GM21381 (cell line): ENCODE results near the gene GPM6B.
"Not testable (repeated sequence)": the region's sequence is repeated elsewhere in the genome, so short reads cannot be mapped to it uniquely, and the experiment has no call there.

Source experiments
- ATAC-seq: cut with Tn5 transposase; IDR thresholded peaks from one replicate; pipeline ENCODE4 v1.9.1; 2021; ENCODE audit warnings: mild to moderate bottlenecking, moderate library complexity; ENCODE audit not compliant: unreplicated experiment

Gene GPM6B

GRCh38 chrX:13733506-13733905 is 83.4 kb downstream of the GPM6B start:
- no peak for ATAC-seq

DNA sequence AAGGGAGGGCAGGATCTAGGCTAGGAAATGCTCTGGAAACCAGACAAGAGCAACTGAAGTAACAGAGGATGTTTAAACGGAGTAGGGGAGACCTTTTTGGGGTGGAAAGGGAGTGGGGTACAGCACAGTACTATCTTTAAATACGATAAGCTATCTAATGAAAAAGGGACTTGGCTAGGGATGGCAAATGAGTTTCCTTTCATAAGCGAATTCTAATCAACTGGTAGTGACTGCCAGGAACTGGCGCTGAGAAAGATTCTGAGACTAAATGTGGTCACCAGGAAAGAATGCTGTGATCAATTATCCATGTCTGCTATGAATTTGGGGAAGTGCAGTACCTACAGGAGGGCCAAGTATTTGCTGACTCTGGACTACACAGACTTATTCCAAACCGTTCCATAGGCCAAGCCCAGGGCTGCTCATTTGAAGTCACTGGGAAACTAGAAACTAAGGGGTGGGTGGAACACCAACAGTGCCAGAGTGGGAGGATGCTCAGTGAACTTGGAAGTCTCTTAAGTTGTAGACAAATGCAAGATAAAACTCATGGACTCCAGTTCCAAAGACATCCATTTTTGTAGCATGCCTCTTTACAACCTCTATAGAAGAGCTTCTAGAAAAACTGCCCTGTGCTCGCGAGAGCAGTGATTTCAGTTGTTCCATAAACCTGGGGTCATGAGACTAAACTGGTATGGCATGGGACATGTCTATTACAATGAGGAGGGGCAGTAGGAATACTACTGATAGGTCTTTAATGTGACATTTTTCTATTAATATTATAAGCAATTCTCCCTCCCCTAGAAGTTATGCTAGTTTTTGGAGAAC is 84.4 kb downstream of the GPM6B start:
- no peak for ATAC-seq

- ATAC-seq, result not testable (repeated sequence)
Observed at GRCh38 chrX:13730523-13730922, 86.4 kb downstream of the GPM6B start.

DNA sequence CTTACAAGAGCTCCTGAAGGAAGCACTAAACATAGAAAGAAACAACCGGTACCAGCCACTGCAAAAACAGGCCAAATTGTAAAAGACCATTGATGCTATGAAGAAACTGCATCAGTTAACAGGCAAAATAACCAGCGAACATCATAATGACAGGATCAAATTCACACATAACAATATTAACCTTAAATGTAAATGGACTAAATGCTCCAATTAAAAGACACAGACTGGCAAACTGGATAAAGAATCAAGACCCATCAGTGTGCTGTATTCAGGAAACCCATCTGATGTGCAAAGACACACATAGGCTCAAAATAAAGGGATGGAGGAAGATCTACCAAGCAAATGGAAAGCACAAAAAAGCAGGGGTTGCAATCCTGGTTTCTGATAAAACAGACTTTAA is 90.3 kb downstream of the GPM6B start:
- ATAC-seq, result not testable (repeated sequence)

DNA sequence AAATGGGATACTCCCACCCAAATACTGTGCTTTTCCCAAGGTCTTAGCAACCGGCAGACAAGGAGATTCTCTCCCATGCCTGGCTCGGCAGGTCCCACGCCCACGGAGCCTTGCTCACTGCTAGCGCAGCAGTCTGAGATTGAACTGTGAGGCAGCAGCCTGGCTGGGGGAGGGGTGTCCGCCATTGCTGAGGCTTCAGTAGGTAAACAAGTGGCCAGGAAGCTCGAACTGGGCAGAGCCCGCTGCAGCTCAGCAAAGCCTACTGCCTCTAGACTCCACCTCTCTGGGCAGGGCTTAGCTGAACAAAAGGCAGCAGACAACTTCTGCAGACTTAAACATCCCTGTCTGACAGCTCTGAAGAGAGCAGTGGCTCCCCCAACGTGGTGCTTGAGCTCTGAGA is 92.0 kb downstream of the GPM6B start:
- not testable (repeated sequence) for ATAC-seq

- ATAC-seq, result no peak
Observed at GRCh38 chrX:13721819-13722519, 94.9 kb downstream of the GPM6B start.

- no peak for ATAC-seq
Observed at GRCh38 chrX:13721371-13721770, 95.5 kb downstream of the GPM6B start.
